Hepatocyte (in vitro differentiated cells): ENCODE measurements around the gene RAET1L. TPM values are rescaled to one million over a fixed set of nuclear protein-coding genes. Genes with fewer than 3 reads are reported as not detected.
A peak's percentile ranks its signal among the peaks of the same experiment; 100 is the strongest.
"Not testable (repeated sequence)": the region's sequence is repeated elsewhere in the genome, so short reads cannot be mapped to it uniquely, and the experiment has no call there.

Experiments
- DNase-seq: peaks from one replicate; pipeline ENCODE4 v3.0.0-alpha.2; 2016; ENCODE audit warnings: low spot score
- H2AFZ ChIP-seq: fragments of 200-600 bp; sonication (generic); 2 replicates; pipeline ENCODE4 v1.6.0; 2016; ENCODE audit warnings: antibody characterized with exemption, mild to moderate bottlenecking
- H3K27ac ChIP-seq: fragments of 200-600 bp; sonication (generic); 2 replicates; pipeline ENCODE4 v1.5.1; 2016; ENCODE audit warnings: mild to moderate bottlenecking
- H3K27me3 ChIP-seq: fragments of 200-600 bp; sonication (generic); 2 replicates; pipeline ENCODE4 v1.6.1; 2016
- H3K36me3 ChIP-seq: fragments of 200-600 bp; sonication (generic); replicated peaks from 2 replicates; pipeline ENCODE4 v1.5.1; 2016; ENCODE audit warnings: low read depth; ENCODE audit not compliant: insufficient read depth
- H3K4me1 ChIP-seq: fragments of 200-600 bp; sonication (generic); 2 replicates; pipeline ENCODE4 v1.5.1; 2016; ENCODE audit warnings: mild to moderate bottlenecking, moderate library complexity; ENCODE audit not compliant: insufficient read depth
- H3K4me2 ChIP-seq: fragments of 200-600 bp; sonication (generic); 2 replicates; pipeline ENCODE4 v1.6.0; 2016
- H3K4me3 ChIP-seq: fragments of 200-600 bp; sonication (generic); 2 replicates; pipeline ENCODE4 v1.5.1; 2016; ENCODE audit warnings: mild to moderate bottlenecking
- H3K79me2 ChIP-seq: fragments of 200-600 bp; sonication (generic); 2 replicates; pipeline ENCODE4 v1.6.0; 2017; ENCODE audit warnings: mild to moderate bottlenecking
- H3K9me2 ChIP-seq: fragments of 200-600 bp; sonication (generic); replicated peaks from 2 replicates; pipeline ENCODE4 v1.6.0; 2017; ENCODE audit warnings: mild to moderate bottlenecking; ENCODE audit not compliant: insufficient read depth
- H3K9me3 ChIP-seq: fragments of 200-600 bp; sonication (generic); 2 replicates; pipeline ENCODE4 v1.5.1; 2016; ENCODE audit warnings: low read depth, mild to moderate bottlenecking
- H4K20me1 ChIP-seq: fragments of 200-600 bp; sonication (generic); 2 replicates; pipeline ENCODE4 v1.6.0; 2016; ENCODE audit warnings: mild to moderate bottlenecking; ENCODE audit not compliant: insufficient read depth, poor library complexity, severe bottlenecking
- CTCF ChIP-seq: fragments of 200-600 bp; sonication (generic); IDR thresholded peaks from 2 replicates; pipeline ENCODE4 v1.5.1; 2016; ENCODE audit warnings: antibody characterized with exemption, mild to moderate bottlenecking; ENCODE audit not compliant: poor library complexity
- EZH2 ChIP-seq: fragments of 200-600 bp; sonication (generic); IDR thresholded peaks from 2 replicates; pipeline ENCODE4 v1.6.1; 2016; ENCODE audit warnings: antibody characterized with exemption, mild to moderate bottlenecking, borderline replicate concordance
- EZH2phosphoT487 ChIP-seq: fragments of 200-600 bp; sonication (generic); IDR thresholded peaks from one replicate; pipeline ENCODE4 v1.6.1; 2018; ENCODE audit warnings: antibody characterized with exemption, mild to moderate bottlenecking, low read depth, moderate library complexity; ENCODE audit not compliant: unreplicated experiment, severe bottlenecking
- WGBS: methylation state at CpG from one replicate; pipeline ENCODE4 v1.1.6; 2016; ENCODE audit warnings: low lambda C conversion rate; ENCODE audit errors: missing lambda C conversion rate; 5-methylcytosine and 5-hydroxymethylcytosine counted together
- polyA plus RNA-seq: library from polyadenylated mRNA; unstranded; fragments of >200 nt; fragmentation: Nextera tagmentation; extraction: Ambion mirVana; gene quantifications from 2 replicates; pipeline ENCODE4 v1.2.1, GENCODE V29; 2016
- total RNA-seq: library from RNA; depleted of rRNA; stranded (reverse); fragments of >200 nt; gene quantifications from 2 replicates; pipeline ENCODE4 v1.2.3, GENCODE V29; 2014

RAET1L gene
- total RNA-seq (not detected in 2 replicates), polyA plus RNA-seq (not detected in 2 replicates)

GRCh38 chr6:150025201-150025917 is at the start of gene RAET1L:
RAET1L (minus strand) TSS chr6:150025532; CDS start chr6:150025471, 61 bp downstream.
- no peaks in the 10 kb centered on the region for H3K36me3 ChIP-seq
- no peaks in the 10 kb centered on the region for H3K9me3 ChIP-seq
- TF ChIP-seq CTCF, result no peak
- no peak for TF ChIP-seq EZH2phosphoT487
- TF ChIP-seq EZH2, result no peak
- H3K79me2 ChIP-seq, result no peaks in the 10 kb centered on the region
- H3K27me3 ChIP-seq, result peaks cover 24% of the 10 kb centered on the region
- H3K4me1 ChIP-seq, result no peaks in the 10 kb centered on the region
- H3K9me2 ChIP-seq, result no peaks in the 10 kb centered on the region
- 73% methylated on average over 36 of the region's 36 CpGs for WGBS
- peak; percentile 22 for DNase-seq
- no peaks in the 10 kb centered on the region for H4K20me1 ChIP-seq
- H3K4me2 ChIP-seq, result no peak within 1 kb of the TSS
- H3K4me3 ChIP-seq, result no peak within 1 kb of the TSS
- H2AFZ ChIP-seq, result no peak within 1 kb of the TSS
- no peak within 1 kb of the TSS for H3K27ac ChIP-seq

GRCh38 chr6:150075034-150075421 is 49.7 kb upstream of the RAET1L start:
- Histone ChIP-seq H3K27me3 (no peaks in the 10 kb centered on the region), H3K4me1 (no peaks in the 10 kb centered on the region), H3K9me3 (no peaks in the 10 kb centered on the region), H3K36me3 (no peaks in the 10 kb centered on the region), H3K4me3 (no peak overlapping the region), H4K20me1 (no peaks in the 10 kb centered on the region), H3K9me2 (no peaks in the 10 kb centered on the region), H3K4me2 (no peak overlapping the region), H3K79me2 (no peaks in the 10 kb centered on the region), H2AFZ (no peak overlapping the region), H3K27ac (no peak overlapping the region)
- TF ChIP-seq EZH2phosphoT487 (no peak), CTCF (no peak), EZH2 (no peak)
- DNase-seq, result no peak
- 63% methylated on average over 2 of the region's 2 CpGs for WGBS

- not testable (repeated sequence) for H3K9me3 ChIP-seq, H3K4me2 ChIP-seq, DNase-seq, H3K36me3 ChIP-seq, H3K27ac ChIP-seq, H4K20me1 ChIP-seq, H3K9me2 ChIP-seq, H3K4me1 ChIP-seq, H3K79me2 ChIP-seq, H2AFZ ChIP-seq, H3K27me3 ChIP-seq, H3K4me3 ChIP-seq
- WGBS, result 85% methylated on average over 4 of the region's 4 CpGs
Observed at GRCh38 chr6:150074396-150075033, 49.2 kb upstream of the RAET1L start.

- no peak overlapping the region for H3K4me2 ChIP-seq
- no peaks in the 10 kb centered on the region for H3K9me2 ChIP-seq
- H4K20me1 ChIP-seq, result no peaks in the 10 kb centered on the region
- TF ChIP-seq EZH2 (no peak), EZH2phosphoT487 (no peak), CTCF (no peak)
- H2AFZ ChIP-seq, result no peak overlapping the region
- no peaks in the 10 kb centered on the region for H3K27me3 ChIP-seq
- WGBS, result 72% methylated on average over 8 of the region's 8 CpGs
- H3K9me3 ChIP-seq, result no peaks in the 10 kb centered on the region
- H3K36me3 ChIP-seq, result no peaks in the 10 kb centered on the region
- H3K79me2 ChIP-seq, result no peaks in the 10 kb centered on the region
- no peak overlapping the region for H3K27ac ChIP-seq
- H3K4me1 ChIP-seq, result peaks cover 7% of the 10 kb centered on the region
- peak; percentile 87 for DNase-seq
- H3K4me3 ChIP-seq, result no peak overlapping the region
Observed at GRCh38 chr6:150072201-150072600, 46.9 kb upstream of the RAET1L start.
